Testis (tissue), 3 donors: Measurements from ENCODE around the gene FH. TPM values are rescaled to one million over a fixed set of nuclear protein-coding genes. Genes with fewer than 3 reads are reported as not detected.

Experiments
- DNase-seq: peaks from one replicate; pipeline ENCODE4 v3.0.0-alpha.2; 2019
- H3K27ac ChIP-seq, 2 donors: fragments of 200-600 bp; sonication (generic); one replicate each; pipeline ENCODE4 v1.5.1; 2019
- H3K27me3 ChIP-seq: fragments of 200-600 bp; sonication (generic); one replicate; pipeline ENCODE4 v1.5.1; 2019
- H3K36me3 ChIP-seq: fragments of 200-600 bp; sonication (generic); one replicate; pipeline ENCODE4 v1.5.1; 2017; ENCODE audit warnings: low read depth; ENCODE audit errors: missing control alignments
- H3K4me1 ChIP-seq: fragments of 200-600 bp; sonication (generic); one replicate; pipeline ENCODE4 v1.5.1; 2019
- H3K4me3 ChIP-seq, 2 donors: fragments of 200-600 bp; sonication (generic); one replicate each; pipeline ENCODE4 v1.5.1; 2017 to 2019
- H3K9me3 ChIP-seq: fragments of 200-600 bp; sonication (generic); one replicate; pipeline ENCODE4 v1.5.1; 2017
- CTCF ChIP-seq, 3 experiments: fragments of 450-650 bp in 2 of 3; fragments of 200-600 bp in 1 of 3; sonication (generic) in 1 of 3; IDR thresholded peaks; one replicate each; pipeline ENCODE4 v1.5.1; 2016 to 2019; ENCODE audit warnings: antibody characterized with exemption in 3 of 3, mild to moderate bottlenecking in 2 of 3, moderate library complexity in 1 of 3
- POLR2A ChIP-seq: fragments of 450-650 bp; IDR thresholded peaks from one replicate; pipeline ENCODE4 v1.6.1; 2017; ENCODE audit warnings: antibody characterized with exemption, mild to moderate bottlenecking, moderate library complexity
- WGBS, 2 donors: methylation state at CpG; one replicate each; pipeline ENCODE4 v1.1.5; 2018; 5-methylcytosine and 5-hydroxymethylcytosine counted together
- intact Hi-C: fragments of 100-400 bp; cut with DNase I; formaldehyde crosslinking; loops from one replicate; pipeline ENCODE4 v1.15.1; 2023; ENCODE audit warnings: low total_unique reads
- polyA plus RNA-seq: library from polyadenylated mRNA; stranded (reverse); fragments of 350-450 nt; fragmentation: Illumina TruSeq; extraction: RNeasy Lipid Tissue Mini Kit (QIAGEN cat#74804); gene quantifications from one replicate; pipeline ENCODE4 v1.2.3, GENCODE V29; 2014; ENCODE audit warnings: low read depth, low replicate concordance; ENCODE audit not compliant: insufficient read depth
- total RNA-seq, 2 donors: library from RNA; depleted of rRNA; stranded (reverse); fragments of >200 nt; gene quantifications; one replicate each; pipeline ENCODE4 v1.2.3, GENCODE V29; 2016

The FH gene
- total and polyA plus RNA-seq, 3 donors from 2014 or later = 39.7 to 86.0 (median 54.6) TPM

GRCh38 chr1:241475671-241476070 is 43.9 kb downstream of the FH start:
- H3K27ac ChIP-seq = no peak overlapping the region
- no peaks in the 10 kb centered on the region for H3K9me3 ChIP-seq
- intact Hi-C loops = no loop called here
- H3K4me1 ChIP-seq = no peaks in the 10 kb centered on the region
- TF ChIP-seq POLR2A (no peak), CTCF (IDR thresholded peaks at IDR 0.05) (no peak)
- 83 to 87% methylated on average over 1 of the region's 1 CpG for WGBS, 2 donors
- DNase-seq = no peak
- H3K36me3 ChIP-seq = no peaks in the 10 kb centered on the region
- no peak overlapping the region for H3K4me3 ChIP-seq
- H3K27me3 ChIP-seq = no peaks in the 10 kb centered on the region

GRCh38 chr1:241473026-241473425 is 46.5 kb downstream of the FH start:
- TF ChIP-seq CTCF (IDR thresholded peaks at IDR 0.05) (no peak), POLR2A (no peak)
- DNase-seq = no peak
- H3K9me3 ChIP-seq = no peaks in the 10 kb centered on the region
- no peaks in the 10 kb centered on the region for H3K36me3 ChIP-seq
- no peaks in the 10 kb centered on the region for H3K27me3 ChIP-seq
- H3K4me3 ChIP-seq = no peak overlapping the region
- no peak overlapping the region for H3K27ac ChIP-seq
- WGBS, 2 donors = 74 to 86% methylated on average over 1 of the region's 1 CpG
- intact Hi-C loops = no loop called here
- no peaks in the 10 kb centered on the region for H3K4me1 ChIP-seq

- DNase-seq = no peak
- TF ChIP-seq POLR2A (no peak), CTCF (IDR thresholded peaks at IDR 0.05) (no peak)
Measured at GRCh38 chr1:241470908-241471590, 48.5 kb downstream of the FH start.

GRCh38 chr1:241470361-241470760 is 49.2 kb downstream of the FH start:
- intact Hi-C loops = no loop called here
- Histone ChIP-seq H3K27ac (no peak overlapping the region), H3K36me3 (no peaks in the 10 kb centered on the region), H3K27me3 (no peaks in the 10 kb centered on the region), H3K4me3 (no peak overlapping the region), H3K4me1 (no peaks in the 10 kb centered on the region), H3K9me3 (no peaks in the 10 kb centered on the region)
- no peak for TF ChIP-seq POLR2A
- no peak for TF ChIP-seq CTCF (IDR thresholded peaks at IDR 0.05)
- DNase-seq = no peak
- WGBS, 2 donors = 81 to 86% methylated on average over 3 of the region's 3 CpGs

More at GRCh38 chr1:241470908-241471590, 48.5 kb downstream of the FH start:
- 93 to 94% methylated on average over 5 of the region's 5 CpGs for WGBS, 2 donors
- Histone ChIP-seq H3K4me3 (no peak overlapping the region), H3K4me1 (no peaks in the 10 kb centered on the region), H3K9me3 (no peaks in the 10 kb centered on the region), H3K36me3 (no peaks in the 10 kb centered on the region), H3K27me3 (no peaks in the 10 kb centered on the region), H3K27ac (no peak overlapping the region)
- intact Hi-C loops = no loop called here

GRCh38 chr1:241465673-241466072 is 53.9 kb downstream of the FH start:
- Histone ChIP-seq H3K27me3 (no peaks in the 10 kb centered on the region), H3K4me3 (no peak overlapping the region), H3K4me1 (no peaks in the 10 kb centered on the region), H3K36me3 (no peaks in the 10 kb centered on the region), H3K9me3 (no peaks in the 10 kb centered on the region), H3K27ac (no peak overlapping the region)
- intact Hi-C loops = no loop called here
- 88 to 94% methylated on average over 8 of the region's 8 CpGs for WGBS, 2 donors
- TF ChIP-seq POLR2A (no peak), CTCF (IDR thresholded peaks at IDR 0.05) (no peak)
- DNase-seq = no peak
